NCI-H128 (cell line): ENCODE measurements around the gene ADAT2.

ENCODE experiments used
- DNase-seq: peaks from one replicate; lab custom pipeline; 2025; ENCODE audit not compliant: unreplicated experiment; lab: John Stamatoyannopoulos, UW

The ADAT2 gene

GRCh38 chr6:143397227-143398222 is 53.0 kb downstream of the ADAT2 start:
- DNase-seq, result no peak

DNA sequence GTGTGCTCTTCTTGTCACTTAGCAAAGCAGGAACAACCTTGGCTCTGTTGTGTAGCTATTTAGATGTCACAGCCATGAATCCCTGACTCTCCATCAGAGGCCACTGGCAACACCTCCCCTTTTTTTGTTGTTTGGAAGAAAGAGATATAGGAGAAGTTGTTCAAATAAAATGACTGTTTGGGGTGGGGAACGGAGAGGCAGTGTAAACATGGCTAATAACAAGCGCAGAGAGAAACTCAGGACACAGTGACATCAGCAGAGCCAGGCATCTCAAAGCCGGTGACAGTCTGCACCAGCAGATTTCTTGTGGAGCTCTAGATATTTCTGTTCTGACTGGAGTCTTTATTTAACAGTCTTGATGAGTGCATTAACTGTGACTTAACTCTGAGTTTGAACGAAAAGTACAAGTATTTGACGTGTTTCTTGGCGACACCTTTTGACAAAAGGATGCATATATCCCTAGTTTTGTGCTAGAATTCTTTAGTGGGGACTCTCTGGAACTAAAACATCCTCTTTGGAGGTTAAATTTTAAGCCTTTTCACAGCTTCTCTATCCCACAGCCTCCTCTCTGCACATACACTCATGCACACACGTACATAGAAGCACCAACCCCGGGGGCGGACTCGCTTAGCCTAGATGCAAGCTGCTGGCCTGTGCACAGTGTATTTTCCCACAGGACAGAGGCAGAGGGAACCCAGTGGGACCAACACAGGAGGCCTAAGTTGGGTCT is 53.8 kb downstream of the ADAT2 start:
- no peak for DNase-seq

DNA sequence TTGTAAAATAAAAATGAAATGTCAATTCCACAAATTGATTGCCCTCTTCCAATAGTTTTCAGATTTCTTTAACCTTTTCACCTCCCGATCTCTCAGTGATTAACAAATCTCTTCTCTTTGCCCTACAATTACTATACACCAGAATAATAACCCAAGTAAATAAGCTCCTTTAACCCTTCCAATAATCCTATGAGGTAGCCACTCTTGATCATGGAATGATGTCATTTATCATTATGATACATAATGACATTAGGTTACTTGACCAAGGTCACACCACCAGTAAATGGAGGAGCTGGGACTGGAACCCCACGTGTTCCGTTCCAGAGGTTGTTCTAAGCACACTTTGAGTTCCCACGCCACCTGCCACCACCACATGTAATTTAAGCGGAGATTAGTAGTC is 54.8 kb downstream of the ADAT2 start:
- DNase-seq, result no peak

DNA sequence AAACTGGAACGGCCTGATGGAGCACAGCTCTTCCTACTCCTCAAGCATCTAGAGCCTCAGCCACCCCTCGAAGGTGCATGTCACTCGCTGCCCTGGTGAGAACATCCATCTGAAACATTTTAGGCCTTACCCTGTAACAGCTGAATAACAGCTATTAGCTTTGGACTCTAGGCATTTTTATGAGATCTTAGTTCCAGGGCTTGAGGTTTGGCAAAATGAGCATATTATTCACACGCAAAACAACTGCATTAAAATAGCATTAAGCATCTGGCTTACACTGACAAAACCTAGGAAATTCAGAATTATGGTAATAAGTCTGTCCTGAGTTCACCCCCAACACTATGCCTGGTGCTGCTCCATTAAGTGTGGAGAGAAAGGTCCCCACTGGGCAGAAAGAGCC is 56.1 kb downstream of the ADAT2 start:
- no peak for DNase-seq

- DNase-seq, result no peak
These were observed 60.2 kb downstream of the ADAT2 start for GRCh38 chr6:143390278-143390677.

DNA sequence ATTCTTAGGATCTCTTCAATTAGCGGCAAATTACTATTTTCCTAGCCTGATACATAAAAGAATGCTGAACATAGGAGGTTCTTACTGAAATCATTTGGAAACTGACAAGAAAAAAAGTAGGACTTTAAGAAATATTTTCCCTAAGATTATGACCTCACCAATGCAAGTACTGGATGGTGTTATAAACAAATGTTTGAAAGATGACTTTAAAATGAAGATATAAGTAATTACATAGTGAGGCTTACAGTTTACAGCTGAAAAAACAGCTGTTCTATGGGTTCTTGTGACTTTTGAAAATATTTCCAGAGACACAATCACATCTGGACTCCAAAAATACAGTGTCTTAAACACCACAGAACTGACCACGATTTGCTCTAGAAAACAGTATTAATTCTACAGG is 64.9 kb downstream of the ADAT2 start:
- no peak for DNase-seq

GRCh38 chr6:143376861-143377260 is 73.6 kb downstream of the ADAT2 start:
- no peak for DNase-seq

- no peak for DNase-seq
These were observed 74.1 kb downstream of the ADAT2 start for GRCh38 chr6:143376375-143376774.

GRCh38 chr6:143375022-143375585 is 75.4 kb downstream of the ADAT2 start:
- DNase-seq, result no peak

DNA sequence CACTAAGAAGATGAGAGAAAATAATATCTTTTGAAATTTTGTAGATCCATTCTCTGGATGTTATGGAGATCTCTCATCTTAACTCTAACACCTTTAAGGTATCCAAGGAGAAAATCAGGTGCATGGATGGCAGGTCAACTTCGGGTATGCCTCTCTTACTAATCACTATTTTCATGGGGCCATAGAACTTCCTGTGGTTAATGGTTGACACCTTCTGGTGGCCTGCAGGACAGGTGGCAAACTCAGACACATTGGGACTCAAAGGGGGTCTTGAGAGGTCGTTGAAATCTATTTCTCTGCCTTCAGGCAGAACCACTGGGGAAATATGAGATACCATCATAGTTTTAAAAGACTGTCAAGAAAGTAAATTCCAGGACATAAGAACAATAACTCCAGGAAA is 76.5 kb downstream of the ADAT2 start:
- DNase-seq, result no peak
